B cell (primary cell): ENCODE data around the gene TENM4.

Experiments
- CTCF ChIP-seq: fragments of 200-600 bp; IDR thresholded peaks from one replicate; pipeline ENCODE4 v1.8.0; 2022; ENCODE audit warnings: antibody characterized with exemption, mild to moderate bottlenecking
- EZH2 ChIP-seq: IDR thresholded peaks from 2 replicates; pipeline ENCODE4 v1.6.1; 2012; ENCODE audit warnings: borderline replicate concordance, low read depth, mild to moderate bottlenecking, moderate library complexity, low read length; ENCODE audit not compliant: insufficient read depth, poor library complexity, severe bottlenecking

- TF ChIP-seq CTCF (no peak), EZH2 (no peak)
Measured at GRCh38 chr11:79122759-79123158, 318.1 kb downstream of the TENM4 start.
